ENCODE results near the gene DNAH5. TPM values are rescaled to one million over a fixed set of nuclear protein-coding genes. Genes with fewer than 3 reads are reported as not detected.

DNAH5 gene
- total and polyA plus RNA-seq, 2 experiments from 2014 or later, result 0.56 to 0.97 TPM

- H3K4me3 ChIP-seq, result no peak overlapping the region
- no peaks in the 10 kb centered on the region for H3K36me3 ChIP-seq (ENCODE audit: insufficient read depth)
- Mint-ChIP-seq H3K36me3 (ENCODE audit: low read depth) (no peaks in the 10 kb centered on the region), H3K4me1 (peaks cover 8% of the 10 kb centered on the region), H3K27ac (no peak overlapping the region), H3K4me3 (no peak overlapping the region), H3K9me3 (no peaks in the 10 kb centered on the region), H3K27me3 (ENCODE audit: insufficient read depth, low read depth, poor library complexity) (no peaks in the 10 kb centered on the region)
- DNase-seq (ENCODE audit: low spot score) (no peak), ATAC-seq (no peak)
- no peak overlapping the region for H3K27ac ChIP-seq (ENCODE audit: low read depth)
- no peaks in the 10 kb centered on the region for H3F3A ChIP-seq (replicated peaks; ENCODE audit: low read depth)
- H4K20me1 ChIP-seq (replicated peaks; ENCODE audit: insufficient read depth), result no peaks in the 10 kb centered on the region
- H3K27me3 ChIP-seq (ENCODE audit: insufficient read depth), result no peaks in the 10 kb centered on the region
- TF ChIP-seq EZH2 (IDR thresholded peaks at IDR 0.05; ENCODE audit: low read depth, unreplicated experiment), result no peak
- TF ChIP-seq REST (IDR thresholded peaks at IDR 0.05; ENCODE audit: unreplicated experiment), result no peak
- TF ChIP-seq ETS1 (IDR thresholded peaks at IDR 0.05), result no peak
- TF ChIP-seq EZH2phosphoT487 (IDR thresholded peaks at IDR 0.05; ENCODE audit: unreplicated experiment), result no peak
- no peak for TF ChIP-seq STAT1 (IDR thresholded peaks at IDR 0.05; ENCODE audit: unreplicated experiment)
- no peak for TF ChIP-seq CREB1 (CRISPR knock-in tag; IDR thresholded peaks at IDR 0.05; ENCODE audit: low read depth)
- no peak overlapping the region for H2AFZ ChIP-seq
- H3K9me2 ChIP-seq (ENCODE audit: insufficient read depth), result no peaks in the 10 kb centered on the region
- no peak overlapping the region for H3K4me2 ChIP-seq
- H3K4me1 ChIP-seq (ENCODE audit: insufficient read depth), result no peaks in the 10 kb centered on the region; the same call in 1 of the 2 replicates
- H3K79me2 ChIP-seq (replicated peaks; ENCODE audit: insufficient read depth), result no peaks in the 10 kb centered on the region
Observed at GRCh38 chr5:13913962-13914361, 30.5 kb downstream of the DNAH5 start.

GRCh38 chr5:13910637-13911288 lies 33.7 kb downstream of the DNAH5 start:
- H2AFZ ChIP-seq, result peak overlapping the region; percentile 33; the same call in 1 of the 2 replicates
- no peak for ATAC-seq
- H3K27me3 ChIP-seq (ENCODE audit: insufficient read depth), result no peaks in the 10 kb centered on the region
- H3K79me2 ChIP-seq (replicated peaks; ENCODE audit: insufficient read depth), result no peaks in the 10 kb centered on the region
- Mint-ChIP-seq H3K4me1 (peaks cover 12% of the 10 kb centered on the region), H3K9me3 (no peaks in the 10 kb centered on the region), H3K36me3 (ENCODE audit: low read depth) (no peaks in the 10 kb centered on the region), H3K4me3 (no peak overlapping the region), H3K27me3 (ENCODE audit: insufficient read depth, low read depth, poor library complexity) (peaks cover 3% of the 10 kb centered on the region), H3K27ac (no peak overlapping the region; the same call in 1 of the 2 replicates)
- no peaks in the 10 kb centered on the region; the same call in 1 of the 2 replicates for H3K4me1 ChIP-seq (ENCODE audit: insufficient read depth)
- H4K20me1 ChIP-seq (replicated peaks; ENCODE audit: insufficient read depth), result no peaks in the 10 kb centered on the region
- H3K27ac ChIP-seq (ENCODE audit: low read depth), result no peak overlapping the region
- no peaks in the 10 kb centered on the region for H3K36me3 ChIP-seq (ENCODE audit: insufficient read depth)
- peak; percentile 6 for DNase-seq (ENCODE audit: low spot score)
- no peak overlapping the region for H3K4me3 ChIP-seq
- H3K4me2 ChIP-seq, result no peak overlapping the region
- no peaks in the 10 kb centered on the region for H3F3A ChIP-seq (replicated peaks; ENCODE audit: low read depth)
- no peaks in the 10 kb centered on the region for H3K9me2 ChIP-seq (ENCODE audit: insufficient read depth)
- TF ChIP-seq ZNF114 (CRISPR knock-in tag; IDR thresholded peaks at IDR 0.05) (no peak), ZNF462 (CRISPR knock-in tag; IDR thresholded peaks at IDR 0.05) (no peak), ETS1 (IDR thresholded peaks at IDR 0.05) (no peak), POLR2AphosphoS5 (IDR thresholded peaks at IDR 0.05; ENCODE audit: low read depth) (no peak), CREB1 (CRISPR knock-in tag; IDR thresholded peaks at IDR 0.05; ENCODE audit: low read depth) (no peak)

Data from GM23338 (cell line).